Prostate gland (tissue), 2 donors: ENCODE results near the gene ENDOV.

Experiments used
- CTCF ChIP-seq, 4 experiments: fragments of 200-600 bp in 2 of 4; fragments of 450-650 bp in 2 of 4; sonication (generic) in 2 of 4; IDR thresholded peaks; 1 replicate in 3 of 4; 2 replicates in 1 of 4; pipeline ENCODE4 v1.5.1; 2016 to 2019; ENCODE audit warnings: antibody characterized with exemption in 4 of 4, mild to moderate bottlenecking in 2 of 4, moderate library complexity in 2 of 4
- POLR2A ChIP-seq: fragments of 450-650 bp; IDR thresholded peaks from one replicate; pipeline ENCODE4 v1.6.1; 2016; ENCODE audit warnings: antibody characterized with exemption, mild to moderate bottlenecking

GRCh38 chr17:80382956-80383355 lies 32.0 kb upstream of the ENDOV start:
- TF ChIP-seq POLR2A: no peak
- no peak for TF ChIP-seq CTCF (IDR thresholded peaks at IDR 0.05)
